Osteocyte (in vitro differentiated cells): ENCODE measurements around the gene ZNF543. TPM values are rescaled to one million over a fixed set of nuclear protein-coding genes. Genes with fewer than 3 reads are reported as not detected.

Source experiments
- DNase-seq: peaks from one replicate; pipeline ENCODE4 v3.0.0; 2021; ENCODE audit warnings: mixed read lengths; ENCODE audit not compliant: unreplicated experiment; ENCODE audit errors: extremely low spot score
- H3K27ac Mint-ChIP-seq: one replicate; pipeline ENCODE4 v1.8.0; 2021; ENCODE audit warnings: mild to moderate bottlenecking, mixed read lengths; ENCODE audit not compliant: unreplicated experiment
- H3K27me3 Mint-ChIP-seq: one replicate; pipeline ENCODE4 v1.8.0; 2021; ENCODE audit warnings: mixed read lengths; ENCODE audit not compliant: unreplicated experiment
- H3K36me3 Mint-ChIP-seq: one replicate; pipeline ENCODE4 v1.8.0; 2021; ENCODE audit warnings: mixed read lengths; ENCODE audit not compliant: unreplicated experiment
- H3K4me1 Mint-ChIP-seq: one replicate; pipeline ENCODE4 v1.8.0; 2021; ENCODE audit warnings: mixed read lengths; ENCODE audit not compliant: unreplicated experiment
- H3K4me3 Mint-ChIP-seq: one replicate; pipeline ENCODE4 v1.8.0; 2021; ENCODE audit warnings: mild to moderate bottlenecking, moderate library complexity, mixed read lengths; ENCODE audit not compliant: unreplicated experiment
- H3K9me3 Mint-ChIP-seq: one replicate; pipeline ENCODE4 v1.8.0; 2021; ENCODE audit warnings: mixed read lengths; ENCODE audit not compliant: unreplicated experiment
- CTCF ChIP-seq: fragments of 200-600 bp; sonication (generic); IDR thresholded peaks from 2 replicates; pipeline ENCODE4 v1.5.0; 2021; ENCODE audit warnings: antibody characterized with exemption, mild to moderate bottlenecking, moderate library complexity
- total RNA-seq: library from RNA; stranded (reverse); gene quantifications from 2 replicates; pipeline ENCODE4 v1.2.1, GENCODE V29; 2021

ZNF543 gene
- total RNA-seq, 1 donor from 2014 or later = 7.1 TPM

- Mint-ChIP-seq H3K9me3 (peaks cover 6% of the 10 kb centered on the region), H3K4me1 (no peaks in the 10 kb centered on the region), H3K27ac (no peak overlapping the region), H3K36me3 (peaks cover 65% of the 10 kb centered on the region), H3K27me3 (no peaks in the 10 kb centered on the region), H3K4me3 (no peak overlapping the region)
- DNase-seq = no peak
- no peak for TF ChIP-seq CTCF
These were observed 7.7 kb downstream of the ZNF543 start for GRCh38 chr19:57327993-57328392.

GRCh38 chr19:57334191-57334590 is 13.9 kb downstream of the ZNF543 start:
- TF ChIP-seq CTCF = no peak
- H3K4me3 Mint-ChIP-seq = no peak overlapping the region
- H3K27ac Mint-ChIP-seq = no peak overlapping the region
- H3K4me1 Mint-ChIP-seq = no peaks in the 10 kb centered on the region
- no peak for DNase-seq
- H3K9me3 Mint-ChIP-seq = no peaks in the 10 kb centered on the region
- peaks cover 28% of the 10 kb centered on the region for H3K36me3 Mint-ChIP-seq
- H3K27me3 Mint-ChIP-seq = no peaks in the 10 kb centered on the region

GRCh38 chr19:57338877-57339276 is 18.6 kb downstream of the ZNF543 start:
- H3K4me3 Mint-ChIP-seq = no peak overlapping the region
- H3K27ac Mint-ChIP-seq = no peak overlapping the region
- DNase-seq = no peak
- H3K36me3 Mint-ChIP-seq = peaks cover 11% of the 10 kb centered on the region
- no peak for TF ChIP-seq CTCF
- no peaks in the 10 kb centered on the region for H3K9me3 Mint-ChIP-seq
- H3K27me3 Mint-ChIP-seq = peaks cover 7% of the 10 kb centered on the region
- no peaks in the 10 kb centered on the region for H3K4me1 Mint-ChIP-seq

- no peaks in the 10 kb centered on the region for H3K9me3 Mint-ChIP-seq
- H3K36me3 Mint-ChIP-seq = peaks cover 4% of the 10 kb centered on the region
- no peaks in the 10 kb centered on the region for H3K4me1 Mint-ChIP-seq
- no peak for DNase-seq
- no peak for TF ChIP-seq CTCF
- no peak overlapping the region for H3K4me3 Mint-ChIP-seq
- peaks cover 19% of the 10 kb centered on the region for H3K27me3 Mint-ChIP-seq
- H3K27ac Mint-ChIP-seq = no peak overlapping the region
These were observed 22.3 kb downstream of the ZNF543 start for GRCh38 chr19:57342582-57342981.

GRCh38 chr19:57348136-57348535 is 27.9 kb downstream of the ZNF543 start:
- Mint-ChIP-seq H3K36me3 (peaks cover 16% of the 10 kb centered on the region), H3K27ac (no peak overlapping the region), H3K9me3 (peaks cover 9% of the 10 kb centered on the region), H3K4me1 (peaks cover 24% of the 10 kb centered on the region), H3K27me3 (peaks cover 19% of the 10 kb centered on the region), H3K4me3 (no peak overlapping the region)
- DNase-seq = no peak
- no peak for TF ChIP-seq CTCF
